H1 (cell line): ENCODE results near the gene EXOC6. TPM values are rescaled to one million over a fixed set of nuclear protein-coding genes. Genes with fewer than 3 reads are reported as not detected.

Source experiments
- CTCF ChIA-PET: fragments of 300-600 bp; sonication (Branson Sonifier 250); formaldehyde crosslinking; loops from one replicate; lab custom pipeline; 2021; ENCODE audit not compliant: partially characterized antibody; lab: Charles Lee
- POLR2A ChIA-PET: fragments of 300-600 bp; sonication (Branson Sonifier 250); formaldehyde crosslinking; loops from one replicate; lab custom pipeline; 2021; ENCODE audit warnings: inconsistent platforms; ENCODE audit not compliant: partially characterized antibody; lab: Charles Lee
- DNase-seq, 2 experiments: peaks; one replicate each; pipeline versions ENCODE4 v3.0.0 to v3.0.0-alpha.2; 2010 to 2022; ENCODE audit warnings: low spot score in 2 of 2, low read depth in 1 of 2, mixed read lengths in 1 of 2
- FAIRE-seq: peaks from 2 replicates; lab custom pipeline; 2011; peaks lifted over from hg19 to GRCh38; lab: Jason Lieb, UNC
- H2AFZ ChIP-seq: 2 replicates; pipeline ENCODE4 v1.8.1; 2012; ENCODE audit warnings: low read length, inconsistent platforms
- H2AK5ac ChIP-seq: 2 replicates; pipeline ENCODE4 v1.6.1; 2013; ENCODE audit warnings: low read depth, low read length
- H2BK120ac ChIP-seq: replicated peaks from 2 replicates; pipeline ENCODE3; 2013; ENCODE audit warnings: low read depth, low read length, inconsistent platforms
- H2BK12ac ChIP-seq: 2 replicates; pipeline ENCODE4 v1.6.1; 2013; ENCODE audit warnings: low read depth, low read length
- H2BK15ac ChIP-seq: 2 replicates; pipeline ENCODE4 v1.6.1; 2013; ENCODE audit warnings: low read length
- H2BK20ac ChIP-seq: 2 replicates; pipeline ENCODE4 v1.6.1; 2013; ENCODE audit warnings: low read length
- H2BK5ac ChIP-seq: 2 replicates; pipeline ENCODE4 v1.6.1; 2013; ENCODE audit warnings: low read depth, low read length
- H3K14ac ChIP-seq: 2 replicates; pipeline ENCODE4 v1.6.1; 2013; ENCODE audit warnings: inconsistent platforms; ENCODE audit not compliant: insufficient read length
- H3K18ac ChIP-seq: 2 replicates; pipeline ENCODE4 v1.6.1; 2013; ENCODE audit warnings: low read length; ENCODE audit errors: extremely low read depth
- H3K23ac ChIP-seq: 2 replicates; pipeline ENCODE4 v1.6.1; 2013; ENCODE audit warnings: inconsistent platforms; ENCODE audit not compliant: insufficient read length
- H3K23me2 ChIP-seq: 2 replicates; pipeline ENCODE4 v1.6.1; 2013; ENCODE audit warnings: low read depth, low read length
- H3K27ac ChIP-seq: 2 replicates; pipeline ENCODE4 v1.6.1; 2011; ENCODE audit warnings: low read depth, low read length, inconsistent platforms
- H3K27me3 ChIP-seq, 4 experiments: replicated peaks in 1 of 4; 1 replicate in 1 of 4; 2 replicates in 3 of 4; pipeline versions ENCODE4 v1.6.1 to v1.8.1; 2011 to 2013; ENCODE audit warnings: low read length in 3 of 4, mild to moderate bottlenecking in 3 of 4, inconsistent platforms in 2 of 4, mixed read lengths in 2 of 4, moderate library complexity in 1 of 4; ENCODE audit not compliant: control insufficient read depth in 3 of 4, insufficient read depth in 3 of 4; ENCODE audit errors: extremely low read depth in 1 of 4
- H3K36me3 ChIP-seq, 4 experiments: 2 replicates each; pipeline versions ENCODE4 v1.6.1 to v1.8.1; 2011 to 2013; ENCODE audit warnings: mild to moderate bottlenecking in 4 of 4, low read length in 3 of 4, moderate library complexity in 2 of 4, control low read depth in 1 of 4, inconsistent platforms in 1 of 4; ENCODE audit not compliant: insufficient read depth in 4 of 4, control insufficient read depth in 2 of 4
- H3K4ac ChIP-seq: replicated peaks from 2 replicates; pipeline ENCODE3; 2013; ENCODE audit warnings: low read length, low read depth, mixed read lengths, inconsistent platforms; ENCODE audit not compliant: insufficient read length
- H3K4me1 ChIP-seq, 4 experiments: replicated peaks in 1 of 4; 1 replicate in 1 of 4; 2 replicates in 3 of 4; pipeline versions ENCODE4 v1.6.1 to v1.8.1; 2011 to 2013; ENCODE audit warnings: low read length in 3 of 4, inconsistent platforms in 2 of 4, mixed read lengths in 1 of 4; ENCODE audit not compliant: insufficient read depth in 4 of 4, control insufficient read depth in 3 of 4
- H3K4me2 ChIP-seq, 2 experiments: 2 replicates each; pipeline versions ENCODE4 v1.6.1 to v1.8.1; 2011 to 2013; ENCODE audit warnings: low read depth in 2 of 2, low read length in 2 of 2, control low read depth in 1 of 2, inconsistent platforms in 1 of 2, mild to moderate bottlenecking in 1 of 2; ENCODE audit not compliant: insufficient read depth in 1 of 2
- H3K4me3 ChIP-seq, 4 experiments: fragments of 200-600, 300-600 bp in 1 of 4; sonication (generic), shearing (Covaris generic), sonication (Bioruptor Twin) in 1 of 4; 2 replicates each; pipeline versions ENCODE4 v1.5.1 to v1.8.1; 2011 to 2016; ENCODE audit warnings: low read length in 4 of 4, low read depth in 3 of 4, control low read depth in 2 of 4, inconsistent platforms in 2 of 4, mild to moderate bottlenecking in 2 of 4, mixed read lengths in 1 of 4, moderate library complexity in 1 of 4; ENCODE audit not compliant: insufficient read depth in 2 of 4; ENCODE audit errors: extremely low read depth in 1 of 4
- H3K56ac ChIP-seq: replicated peaks from 2 replicates; pipeline ENCODE3; 2013; ENCODE audit warnings: low read depth, mild to moderate bottlenecking, mixed read lengths, low read length, inconsistent platforms; ENCODE audit not compliant: insufficient read length
- H3K79me1 ChIP-seq: 2 replicates; pipeline ENCODE4 v1.6.1; 2013; ENCODE audit warnings: low read depth, low read length, control low read depth
- H3K79me2 ChIP-seq, 2 experiments: 2 replicates each; pipeline versions ENCODE4 v1.6.1 to v1.8.1; 2012 to 2013; ENCODE audit warnings: low read length in 2 of 2, mild to moderate bottlenecking in 2 of 2, inconsistent platforms in 1 of 2; ENCODE audit not compliant: insufficient read depth in 2 of 2, control insufficient read depth in 1 of 2
- H3K9ac ChIP-seq, 4 experiments: replicated peaks in 1 of 4; 1 replicate in 1 of 4; 2 replicates in 3 of 4; pipeline versions ENCODE4 v1.6.1 to v1.8.1; 2011 to 2013; ENCODE audit warnings: low read depth in 3 of 4, low read length in 3 of 4, control low read depth in 2 of 4, mild to moderate bottlenecking in 2 of 4, moderate library complexity in 2 of 4, inconsistent platforms in 1 of 4; ENCODE audit errors: extremely low read depth in 1 of 4
- H3K9me3 ChIP-seq, 2 experiments: 2 replicates each; pipeline versions ENCODE4 v1.6.1 to v1.8.1; 2012 to 2013; ENCODE audit warnings: mild to moderate bottlenecking in 2 of 2, moderate library complexity in 2 of 2, control low read depth in 1 of 2, inconsistent platforms in 1 of 2, low read depth in 1 of 2, low read length in 1 of 2, mixed read lengths in 1 of 2; ENCODE audit not compliant: insufficient read depth in 2 of 2
- H4K20me1 ChIP-seq, 2 experiments: replicated peaks in 1 of 2; 2 replicates each; pipeline versions ENCODE3 to v1.8.1; 2011 to 2013; ENCODE audit warnings: inconsistent platforms in 2 of 2, low read length in 2 of 2, mild to moderate bottlenecking in 1 of 2; ENCODE audit not compliant: insufficient read depth in 2 of 2, control insufficient read depth in 1 of 2
- H4K5ac ChIP-seq: 2 replicates; pipeline ENCODE4 v1.6.1; 2013; ENCODE audit warnings: low read length, low read depth, mixed read lengths, inconsistent platforms; ENCODE audit not compliant: insufficient read length
- H4K8ac ChIP-seq: 2 replicates; pipeline ENCODE4 v1.8.0; 2013; ENCODE audit warnings: mild to moderate bottlenecking, moderate library complexity, low read length, inconsistent platforms; ENCODE audit not compliant: insufficient read depth; ENCODE audit errors: extremely low read depth
- H4K91ac ChIP-seq: replicated peaks from 2 replicates; pipeline ENCODE3; 2013; ENCODE audit warnings: low read length, mixed read lengths, inconsistent platforms; ENCODE audit not compliant: insufficient read length
- NANOG ChIP-seq: IDR thresholded peaks from 2 replicates; pipeline ENCODE4 v1.6.1; 2011; ENCODE audit warnings: low read length, low read depth, mild to moderate bottlenecking, inconsistent platforms; ENCODE audit not compliant: insufficient read depth, poor library complexity, severe bottlenecking
- POU5F1 ChIP-seq: IDR thresholded peaks from 2 replicates; pipeline ENCODE4 v1.6.1; 2011; ENCODE audit warnings: low read depth, mild to moderate bottlenecking, low read length, moderate library complexity
- RAD21 ChIP-seq, 2 experiments: IDR thresholded peaks in 1 of 2; conservative IDR thresholded peaks in 1 of 2; 2 replicates each; pipeline ENCODE4 v1.6.1; 2011; ENCODE audit warnings: low read depth in 2 of 2, low read length in 2 of 2, improper control_type of control experiment in 1 of 2, inconsistent platforms in 1 of 2, mild to moderate bottlenecking in 1 of 2, moderate library complexity in 1 of 2
- RBBP5 ChIP-seq: IDR thresholded peaks from 2 replicates; pipeline ENCODE4 v1.7.1; 2012; ENCODE audit warnings: low read depth, mild to moderate bottlenecking, inconsistent platforms, low read length, moderate library complexity, borderline replicate concordance
- SIN3A ChIP-seq, 2 experiments: IDR thresholded peaks in 1 of 2; conservative IDR thresholded peaks in 1 of 2; 2 replicates each; pipeline ENCODE4 v1.6.1; 2011 to 2012; ENCODE audit warnings: low read length in 2 of 2, improper control_type of control experiment in 1 of 2, low read depth in 1 of 2, mild to moderate bottlenecking in 1 of 2
- YY1 ChIP-seq: IDR thresholded peaks from 2 replicates; pipeline ENCODE4 v1.6.1; 2011; ENCODE audit warnings: low read depth, mild to moderate bottlenecking, low read length
- WGBS, 2 experiments: shearing (Covaris generic) in 1 of 2; methylation state at CpG; one replicate each; pipeline versions ENCODE4 v1.1.6 to v1.1.7; 2013 to 2015; ENCODE audit warnings: low lambda C conversion rate in 2 of 2, mixed read lengths in 2 of 2, inconsistent platforms in 1 of 2, low coverage in 1 of 2, missing lambda C conversion rate in 1 of 2; ENCODE audit not compliant: insufficient replicate concordance in 2 of 2, insufficient coverage in 1 of 2, insufficient read length in 1 of 2; ENCODE audit errors: extremely low coverage in 1 of 2, missing lambda C conversion rate in 1 of 2; 5-methylcytosine and 5-hydroxymethylcytosine counted together
- polyA plus RNA-seq, 7 experiments: library from polyadenylated mRNA; depleted of rRNA in 3 of 7; stranded (reverse) in 5 of 7; unstranded in 2 of 7; fragments of >200 nt in 5 of 7; fragments of 200-250 nt in 2 of 7; gene quantifications; 1 replicate in 5 of 7; 2 replicates in 1 of 7; 4 replicates in 1 of 7; pipeline versions ENCODE4 v1.2.1 to v1.2.3, GENCODE V29; 2011 to 2013; ENCODE audit warnings: missing spikeins in 2 of 7, mixed read lengths in 2 of 7
- total RNA-seq: library from RNA; stranded (reverse); fragmentation: NEBNext Ultra II Directional; extraction: Animal tissue kit (Norgen Biotek cat#: 25700); gene quantifications from 2 replicates; pipeline ENCODE4 v1.2.1, GENCODE V29; 2021
- TF ChIP-seq, protein P1 (sequence below), 3 experiments: IDR thresholded peaks; 1 replicate in 2 of 3; 2 replicates in 1 of 3; pipeline versions ENCODE4 v1.5.1 to v1.6.1; 2011; ENCODE audit warnings: low read length in 3 of 3, mild to moderate bottlenecking in 3 of 3, inconsistent platforms in 2 of 3, low read depth in 1 of 3, moderate library complexity in 1 of 3; ENCODE audit not compliant: insufficient read depth in 1 of 3; ENCODE audit errors: control extremely low read depth in 1 of 3

Gene EXOC6
- total and polyA plus RNA-seq, 2 of the 8 experiments (the other 6 are each of a cell fraction or from before 2014, with no cell fraction given): 1.7 to 4.5 TPM

DNA sequence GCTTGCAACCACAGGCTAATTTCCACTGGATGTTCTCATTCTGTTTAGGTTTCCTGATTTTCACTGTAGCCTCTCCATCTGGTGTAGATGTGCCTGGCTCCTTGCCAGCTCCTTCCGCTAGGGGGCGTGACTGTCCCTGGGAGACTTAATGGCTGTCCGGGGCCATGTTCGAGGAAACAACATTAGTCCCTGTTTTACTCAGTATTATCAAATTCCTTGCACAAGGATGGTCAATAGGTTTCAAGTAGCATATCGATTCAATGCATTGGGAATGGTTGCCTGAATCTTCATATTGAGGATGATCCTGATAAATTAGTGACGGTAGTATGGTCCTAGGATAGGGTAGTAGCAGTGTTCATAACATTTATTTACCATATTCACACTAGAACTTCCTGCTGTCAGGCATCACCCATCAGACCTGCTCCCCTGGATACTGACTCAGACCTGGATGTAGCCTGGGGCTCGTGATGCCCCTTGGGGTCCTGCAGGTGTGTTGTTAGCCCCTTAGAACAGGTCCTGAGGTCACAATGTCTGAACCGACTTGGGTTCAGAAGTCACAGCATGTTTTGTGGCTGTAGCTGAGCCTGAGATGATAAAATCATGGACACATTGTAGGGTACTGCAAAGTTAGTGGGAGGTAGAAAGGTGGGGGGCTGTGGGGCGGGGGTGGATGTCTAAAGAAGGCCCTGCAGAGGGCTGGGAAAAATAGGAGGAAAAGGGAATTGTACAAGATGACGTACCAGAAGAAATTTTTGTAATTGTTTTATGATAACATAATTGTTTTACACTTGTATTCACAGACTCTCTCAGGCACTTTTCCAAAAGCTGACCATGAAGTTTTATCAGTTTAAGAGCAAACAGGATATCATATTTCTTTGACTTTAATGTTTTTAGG, 8.9 kb upstream of the EXOC6 start:
- WGBS, 2 experiments: 59% methylated on average over 10 of the region's 10 CpGs; no CpG with 5 or more reads in 1 of the 2 experiments
- Histone ChIP-seq H3K4ac (no peak overlapping the region), H2AK5ac (no peak overlapping the region), H3K4me1 (0 out of 7 replicates have a peak, but pooled peaks cover 0 to 3% (median 0%) of the 10 kb centered on the region in 4 experiments), H2BK15ac (no peak overlapping the region), H3K27me3 (no peaks in the 10 kb centered on the region), H2BK12ac (no peak overlapping the region), H4K8ac (no peak overlapping the region), H3K79me1 (no peaks in the 10 kb centered on the region), H3K27ac (no peak overlapping the region), H2AFZ (peak overlapping the region; percentile 84), H3K14ac (no peak overlapping the region), H4K91ac (no peak overlapping the region), H3K9me3 (no peaks in the 10 kb centered on the region), H3K23me2 (peaks cover 2% of the 10 kb centered on the region; the same call in 1 of the 2 replicates), H3K36me3 (no peaks in the 10 kb centered on the region), H3K4me3 (no peak overlapping the region), H4K20me1 (no peaks in the 10 kb centered on the region), H4K5ac (no peak overlapping the region), H2BK120ac (no peak overlapping the region), H3K9ac (no peak overlapping the region), H3K4me2 (no peak overlapping the region), H2BK20ac (no peak overlapping the region), H3K79me2 (no peaks in the 10 kb centered on the region), H3K18ac (no peak overlapping the region), H2BK5ac (no peak overlapping the region), H3K23ac (no peak overlapping the region), H3K56ac (no peak overlapping the region)
- FAIRE-seq (peak; percentile 84), DNase-seq (peak in 1 of 2 experiments; percentile 95)
- ChIA-PET CTCF (interaction anchor here (0.6 to 7.3 kb wide), 27 partner anchors 7 to 529 kb away, joined by 3 to 86 read pairs (median 4); partner anchors contain the start of gene EXOC6), POLR2A (interaction anchor here (2.6 kb wide), 1 partner anchor 9 kb away, joined by 8 read pairs; the partner anchor contains the start of gene EXOC6)
- TF ChIP-seq, protein P1, sequence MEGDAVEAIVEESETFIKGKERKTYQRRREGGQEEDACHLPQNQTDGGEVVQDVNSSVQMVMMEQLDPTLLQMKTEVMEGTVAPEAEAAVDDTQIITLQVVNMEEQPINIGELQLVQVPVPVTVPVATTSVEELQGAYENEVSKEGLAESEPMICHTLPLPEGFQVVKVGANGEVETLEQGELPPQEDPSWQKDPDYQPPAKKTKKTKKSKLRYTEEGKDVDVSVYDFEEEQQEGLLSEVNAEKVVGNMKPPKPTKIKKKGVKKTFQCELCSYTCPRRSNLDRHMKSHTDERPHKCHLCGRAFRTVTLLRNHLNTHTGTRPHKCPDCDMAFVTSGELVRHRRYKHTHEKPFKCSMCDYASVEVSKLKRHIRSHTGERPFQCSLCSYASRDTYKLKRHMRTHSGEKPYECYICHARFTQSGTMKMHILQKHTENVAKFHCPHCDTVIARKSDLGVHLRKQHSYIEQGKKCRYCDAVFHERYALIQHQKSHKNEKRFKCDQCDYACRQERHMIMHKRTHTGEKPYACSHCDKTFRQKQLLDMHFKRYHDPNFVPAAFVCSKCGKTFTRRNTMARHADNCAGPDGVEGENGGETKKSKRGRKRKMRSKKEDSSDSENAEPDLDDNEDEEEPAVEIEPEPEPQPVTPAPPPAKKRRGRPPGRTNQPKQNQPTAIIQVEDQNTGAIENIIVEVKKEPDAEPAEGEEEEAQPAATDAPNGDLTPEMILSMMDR (IDR thresholded peaks at IDR 0.05; ENCODE audit: control extremely low read depth in 1 of 3, insufficient read depth in 1 of 3, low read depth in 1 of 3, low read length in 3 of 3): peak; percentile 75 to 95 (median 93)
- TF ChIP-seq RAD21 (IDR thresholded peaks at IDR 0.05 in 1 of 2, conservative IDR thresholded peaks at IDR 0.05 in 1 of 2; ENCODE audit: low read depth in 2 of 2, low read length in 2 of 2) (peak; percentile 48 to 69), NANOG (peak; percentile 39), POU5F1 (no peak), RBBP5 (no peak), SIN3A (conservative IDR thresholded peaks at IDR 0.05 in 1 of 2, IDR thresholded peaks at IDR 0.05 in 1 of 2; ENCODE audit: low read depth in 1 of 2, low read length in 2 of 2) (no peak), YY1 (peak; percentile 92)
